ENCODE measurements around the gene SCRT2. TPM values are rescaled to one million over a fixed set of nuclear protein-coding genes. Genes with fewer than 3 reads are reported as not detected.
A peak's percentile ranks its signal among the peaks of the same experiment; 100 is the strongest.

The SCRT2 gene
- total RNA-seq, 1 experiment from 2014 or later, result not detected

GRCh38 chr20:708956-709355 is 33.4 kb upstream of the SCRT2 start:
- H3K14ac ChIP-seq (ENCODE audit: insufficient read depth, low read length), result no peak overlapping the region
- no peak overlapping the region for H4K8ac ChIP-seq (replicated peaks; ENCODE audit: insufficient read length, low read depth, low read length)
- no peak overlapping the region for H2BK5ac ChIP-seq (ENCODE audit: insufficient read length, low read length)
- no peak overlapping the region for H3K27ac ChIP-seq (ENCODE audit: insufficient read length, low read depth, low read length)
- peaks cover 5% of the 10 kb centered on the region; the same call in 1 of the 2 replicates for H3K27me3 ChIP-seq (ENCODE audit: insufficient read depth, low read length)
- no CpG with 5 or more reads among the region's 2 CpGs for WGBS (ENCODE audit: extremely low coverage, insufficient read length, low lambda C conversion rate)
- Mint-ChIP-seq H3K4me1 (peaks cover 11 to 35% of the 10 kb centered on the region in 2 experiments), H3K27me3 (ENCODE audit: low read depth) (peaks cover 37% of the 10 kb centered on the region), H3K9me3 (peaks cover 21 to 22% of the 10 kb centered on the region in 2 experiments), H3K36me3 (ENCODE audit: insufficient read depth in 1 of 3, low read depth in 3 of 3) (peaks cover 5 to 15% (median 10%) of the 10 kb centered on the region in 3 experiments), H3K4me3 (peak overlapping the region; percentile 76 to 87), H3K27ac (no peak overlapping the region)
- H3K56ac ChIP-seq (ENCODE audit: insufficient read length, low read depth, low read length), result no peak overlapping the region
- H2BK15ac ChIP-seq (ENCODE audit: low read depth, low read length), result no peak overlapping the region
- no peak overlapping the region for H2BK20ac ChIP-seq (ENCODE audit: low read depth, low read length, poor library complexity, severe bottlenecking)
- H3K23me2 ChIP-seq (ENCODE audit: insufficient read length, low read depth, low read length, poor library complexity, severe bottlenecking), result peaks cover 3% of the 10 kb centered on the region
- no peaks in the 10 kb centered on the region; the same call in 1 of the 2 replicates for H3K4me1 ChIP-seq (ENCODE audit: insufficient read depth, low read length)
- H3K79me1 ChIP-seq (ENCODE audit: insufficient read depth, low read depth, low read length, poor library complexity, severe bottlenecking), result no peaks in the 10 kb centered on the region
- no peak for TF ChIP-seq CTCF (conservative IDR thresholded peaks at IDR 0.05)
- H2BK12ac ChIP-seq (ENCODE audit: insufficient read length, low read depth, low read length), result no peak overlapping the region
- no peak overlapping the region for H2AFZ ChIP-seq (ENCODE audit: low read length)
- no peak overlapping the region for H3K23ac ChIP-seq (ENCODE audit: insufficient read length, low read depth, low read length)
- H2BK120ac ChIP-seq (ENCODE audit: low read depth, low read length, poor library complexity, severe bottlenecking), result no peak overlapping the region
- H2AK5ac ChIP-seq (ENCODE audit: insufficient read length, low read length), result no peak overlapping the region
- H3K9me3 ChIP-seq (ENCODE audit: control insufficient read depth, low read depth, low read length), result no peaks in the 10 kb centered on the region
- H3K4ac ChIP-seq (ENCODE audit: low read depth, low read length), result no peak overlapping the region
- H3K4me2 ChIP-seq (ENCODE audit: insufficient read depth, insufficient read length, low read length), result peak overlapping the region; percentile 61
- no peaks in the 10 kb centered on the region for H3K79me2 ChIP-seq (ENCODE audit: insufficient read depth, low read length)
- peak; percentile 15 for DNase-seq
- no peak overlapping the region for H4K5ac ChIP-seq (ENCODE audit: insufficient read length, low read depth, low read length)
- H3K18ac ChIP-seq (ENCODE audit: insufficient read length, low read depth, low read length), result no peak overlapping the region
- H4K91ac ChIP-seq (ENCODE audit: insufficient read length, low read depth, low read length), result no peak overlapping the region
- no peak overlapping the region for H3K9ac ChIP-seq (ENCODE audit: extremely low read depth, insufficient read length, low read length)
- no peak overlapping the region for H3T11ph ChIP-seq (ENCODE audit: low read length)
- H4K20me1 ChIP-seq (ENCODE audit: control insufficient read depth, insufficient read depth, insufficient read length), result no peaks in the 10 kb centered on the region

Data from H9 (cell line).